NT2/D1 (cell line): ENCODE data around the gene IQCK.

ENCODE experiments used
- SUZ12 ChIP-seq: IDR thresholded peaks from 2 replicates; pipeline ENCODE4 v1.6.1; 2011; ENCODE audit not compliant: insufficient read length, insufficient read depth; ENCODE audit errors: extremely low read depth
- YY1 ChIP-seq: IDR thresholded peaks from 2 replicates; pipeline ENCODE4 v1.6.1; 2011; ENCODE audit not compliant: insufficient read length, insufficient read depth
- ZNF274 ChIP-seq: IDR thresholded peaks from 2 replicates; pipeline ENCODE4 v1.6.1; 2011; ENCODE audit warnings: mild to moderate bottlenecking, low read depth, low read length

DNA sequence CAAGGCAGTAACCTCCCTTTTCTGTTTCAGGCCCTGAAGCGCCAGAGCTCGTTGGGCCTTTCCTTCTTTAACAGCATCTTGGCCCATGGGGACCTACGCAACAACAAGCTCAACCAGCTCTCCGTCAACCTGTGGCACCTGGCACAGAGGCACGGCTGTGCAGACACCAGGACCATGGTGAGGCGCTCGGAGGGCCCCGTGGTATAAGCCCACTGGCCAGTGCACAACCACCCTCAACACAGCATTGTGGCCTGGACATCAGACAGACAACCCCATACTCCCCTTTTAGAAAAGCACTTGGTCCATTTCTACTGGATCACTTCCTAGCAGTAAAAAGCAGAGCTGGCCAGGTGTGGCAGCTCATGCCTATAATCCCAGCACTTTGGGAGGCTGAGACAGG, 18.6 kb upstream of the IQCK start:
- TF ChIP-seq YY1 (no peak), ZNF274 (no peak), SUZ12 (no peak)
